GM19397 (cell line): Measurements from ENCODE around the gene BPIFB3.

Experiments
- ATAC-seq: cut with Tn5 transposase; IDR thresholded peaks from one replicate; pipeline ENCODE4 v1.9.1; 2021; ENCODE audit warnings: mild to moderate bottlenecking, moderate library complexity; ENCODE audit not compliant: unreplicated experiment

Gene BPIFB3

DNA sequence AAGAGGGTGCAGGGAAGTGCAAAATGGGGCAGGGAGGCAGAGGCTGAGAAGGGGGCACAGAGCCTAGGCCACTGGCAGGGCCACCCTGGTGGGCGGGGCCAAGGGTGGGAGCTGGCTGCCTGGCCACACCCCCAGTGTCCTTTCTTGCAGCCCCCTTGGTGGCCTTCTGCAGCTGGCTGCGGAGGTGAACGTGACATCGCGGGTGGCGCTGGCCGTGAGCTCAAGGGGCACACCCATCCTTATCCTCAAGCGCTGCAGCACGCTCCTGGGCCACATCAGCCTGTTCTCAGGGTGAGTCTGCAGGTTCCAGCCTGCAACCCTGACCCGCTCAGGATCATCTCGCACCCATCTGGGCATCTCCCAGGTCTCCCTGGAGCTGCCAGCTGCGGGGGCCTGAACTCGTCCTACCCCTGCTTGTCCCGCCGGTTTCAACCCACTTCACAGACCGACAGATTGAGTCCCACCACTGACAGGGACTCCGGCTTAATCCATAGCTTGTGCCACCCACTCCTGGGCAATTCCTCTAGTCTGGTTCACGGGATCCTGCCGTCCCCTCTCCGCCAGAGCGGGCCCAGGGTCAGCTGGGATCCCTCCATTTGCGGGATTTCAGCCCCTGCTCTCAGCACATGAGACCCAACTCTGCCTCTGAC lies 6.2 kb downstream of the BPIFB3 start:
- ATAC-seq: no peak

DNA sequence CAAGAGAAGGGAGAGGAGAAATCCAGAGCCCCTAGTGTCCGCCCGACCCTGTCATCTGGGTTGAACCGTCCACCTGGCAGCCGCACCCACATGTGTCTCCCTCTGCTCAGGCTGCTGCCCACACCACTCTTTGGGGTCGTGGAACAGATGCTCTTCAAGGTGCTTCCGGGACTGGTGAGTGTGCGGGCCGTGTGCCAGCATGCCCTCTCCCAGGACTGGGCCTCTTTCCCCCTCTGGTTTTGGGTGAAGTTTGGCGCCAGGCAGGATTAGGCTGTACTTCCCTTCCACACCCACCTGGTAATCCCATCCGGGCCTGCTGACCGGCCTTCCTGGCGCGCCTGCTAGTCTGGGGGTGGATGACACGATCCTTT lies 7.9 kb downstream of the BPIFB3 start:
- no peak for ATAC-seq

DNA sequence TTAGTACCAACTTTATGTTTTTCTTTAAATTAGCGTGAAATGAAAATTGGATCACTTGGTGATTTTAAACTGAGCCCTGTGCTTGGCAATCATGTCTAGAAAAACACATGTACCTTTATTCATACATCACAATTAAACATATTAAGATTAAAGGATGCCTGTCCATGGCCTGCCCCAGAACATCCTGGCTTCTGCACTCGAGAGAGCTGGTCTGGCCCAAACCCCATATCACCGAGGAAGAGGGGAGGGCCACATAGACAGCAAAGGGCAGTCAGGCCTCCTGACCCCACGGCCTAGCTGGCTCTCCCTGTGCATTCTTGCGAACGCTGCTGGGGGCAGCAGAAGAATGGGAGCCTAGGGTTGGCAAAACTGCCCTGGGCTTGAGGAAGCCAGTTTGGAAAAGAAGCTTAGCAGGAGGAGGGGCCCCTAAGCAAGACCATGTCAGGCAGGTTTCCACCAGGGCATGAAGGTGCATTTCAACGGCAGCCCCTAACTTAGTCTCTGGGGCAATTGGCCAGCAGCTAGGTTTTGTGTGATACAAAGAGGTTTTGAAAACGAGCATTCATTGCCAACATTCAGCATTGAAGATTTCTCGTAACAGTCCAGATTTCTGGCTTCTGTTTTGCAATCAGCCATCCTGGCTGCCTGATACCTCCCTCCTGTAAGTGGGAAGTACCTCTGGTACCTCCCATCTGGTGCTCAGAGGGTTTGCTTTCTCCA lies 8.6 kb downstream of the BPIFB3 start:
- no peak for ATAC-seq

DNA sequence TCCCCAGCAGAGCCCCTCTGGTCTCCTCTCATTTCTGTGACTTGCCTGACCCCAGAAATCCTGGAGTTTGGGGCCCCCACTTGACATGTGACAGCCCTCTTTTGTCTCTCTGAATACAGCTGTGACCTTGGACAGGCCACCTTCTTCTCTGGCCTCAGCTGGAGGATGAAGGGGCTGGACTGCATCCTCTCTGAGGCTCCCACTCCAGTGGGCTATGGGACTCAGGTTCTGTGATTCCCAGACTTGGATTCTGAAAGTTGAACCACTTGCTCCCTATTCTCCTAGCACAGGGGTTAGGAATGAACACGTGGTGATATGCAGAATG lies 9.1 kb downstream of the BPIFB3 start:
- no peak for ATAC-seq

DNA sequence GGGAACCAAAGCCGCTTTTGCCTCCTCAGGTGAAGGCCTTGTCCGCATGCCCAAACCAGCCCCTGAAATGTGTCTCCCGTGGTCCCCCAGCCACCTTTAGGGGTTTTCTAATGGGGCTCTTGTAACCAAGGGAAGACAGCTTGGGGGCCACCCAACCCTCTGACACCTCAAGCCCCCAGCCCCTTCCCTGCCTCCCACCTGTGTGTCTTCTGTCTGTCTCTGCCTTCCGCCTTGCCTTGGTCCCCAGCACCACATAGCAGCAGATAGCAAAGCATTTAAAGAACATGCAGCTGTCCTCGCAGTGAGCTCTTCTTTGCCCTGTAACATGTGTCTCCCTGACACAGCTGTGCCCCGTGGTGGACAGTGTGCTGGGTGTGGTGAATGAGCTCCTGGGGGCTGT lies 9.6 kb downstream of the BPIFB3 start:
- ATAC-seq: no peak

DNA sequence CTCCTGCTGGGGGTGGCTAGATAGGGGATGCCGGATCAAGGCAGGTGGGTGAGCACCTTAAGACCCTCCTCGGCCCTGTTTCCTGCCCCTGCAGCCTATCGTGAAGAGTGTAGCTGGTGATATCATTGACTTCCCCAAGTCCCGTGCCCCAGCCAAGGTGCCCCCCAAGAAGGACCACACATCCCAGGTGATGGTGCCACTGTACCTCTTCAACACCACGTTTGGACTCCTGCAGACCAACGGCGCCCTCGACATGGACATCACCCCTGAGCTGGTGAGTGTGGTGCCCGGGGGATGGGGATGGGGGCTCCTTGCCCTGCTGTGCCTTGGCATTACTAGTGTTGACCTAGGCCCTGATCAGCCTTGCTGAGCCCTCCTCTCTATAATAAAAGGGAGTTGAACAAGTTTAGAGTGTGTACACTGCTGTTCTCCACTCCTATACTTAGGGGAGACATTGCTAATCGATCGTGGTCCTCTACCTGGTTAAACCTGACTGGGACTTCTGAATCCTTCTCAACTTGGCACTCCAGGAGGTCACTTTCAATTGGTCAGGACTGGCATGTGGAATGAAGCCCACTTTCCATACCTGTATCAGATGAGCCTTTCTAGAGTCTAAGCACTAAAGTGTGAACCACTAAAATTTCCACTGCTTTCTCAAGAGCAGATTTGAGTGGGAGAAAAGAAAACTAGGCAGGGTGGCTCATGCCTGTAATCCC lies 11.0 kb downstream of the BPIFB3 start:
- ATAC-seq: no peak

DNA sequence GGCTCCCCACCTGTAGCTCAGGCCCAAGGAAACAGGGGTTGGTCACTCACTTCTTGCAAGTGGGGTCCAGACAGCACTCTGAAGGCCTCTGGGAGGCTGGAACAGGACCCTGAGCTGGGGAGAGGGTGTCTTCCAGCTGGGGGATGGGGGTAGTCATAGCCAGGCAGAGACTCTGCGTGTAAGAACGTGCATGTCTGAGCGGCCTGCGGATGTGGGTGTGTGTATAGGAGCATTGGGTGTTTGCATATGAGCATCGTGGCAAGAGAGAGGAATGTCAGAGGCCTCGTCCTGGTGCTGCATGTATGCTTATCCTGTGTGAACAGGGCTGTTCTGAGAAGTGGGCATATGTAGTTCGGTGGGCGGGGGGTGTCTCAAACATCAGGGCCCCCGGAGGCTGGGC lies 12.1 kb downstream of the BPIFB3 start:
- no peak for ATAC-seq

DNA sequence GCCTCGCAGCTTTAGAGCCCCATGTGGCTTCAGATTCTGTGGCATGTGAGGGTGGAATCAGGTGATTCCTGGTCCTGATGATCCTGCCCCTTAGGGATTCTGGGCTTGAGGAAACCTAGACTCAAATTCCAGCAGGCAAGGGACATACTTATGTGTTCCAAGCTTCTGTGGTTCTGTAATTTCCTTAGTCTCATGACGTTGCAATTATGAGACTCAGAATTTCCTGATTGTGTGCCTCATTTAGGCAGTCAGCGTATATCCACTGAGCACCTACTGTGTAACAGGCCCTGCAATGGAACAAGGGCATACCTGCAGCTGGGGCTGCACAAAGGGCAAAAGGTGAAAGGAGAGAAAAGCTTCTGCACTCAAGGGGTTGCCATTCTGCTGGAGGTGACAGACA lies 14.1 kb downstream of the BPIFB3 start:
- ATAC-seq: no peak

DNA sequence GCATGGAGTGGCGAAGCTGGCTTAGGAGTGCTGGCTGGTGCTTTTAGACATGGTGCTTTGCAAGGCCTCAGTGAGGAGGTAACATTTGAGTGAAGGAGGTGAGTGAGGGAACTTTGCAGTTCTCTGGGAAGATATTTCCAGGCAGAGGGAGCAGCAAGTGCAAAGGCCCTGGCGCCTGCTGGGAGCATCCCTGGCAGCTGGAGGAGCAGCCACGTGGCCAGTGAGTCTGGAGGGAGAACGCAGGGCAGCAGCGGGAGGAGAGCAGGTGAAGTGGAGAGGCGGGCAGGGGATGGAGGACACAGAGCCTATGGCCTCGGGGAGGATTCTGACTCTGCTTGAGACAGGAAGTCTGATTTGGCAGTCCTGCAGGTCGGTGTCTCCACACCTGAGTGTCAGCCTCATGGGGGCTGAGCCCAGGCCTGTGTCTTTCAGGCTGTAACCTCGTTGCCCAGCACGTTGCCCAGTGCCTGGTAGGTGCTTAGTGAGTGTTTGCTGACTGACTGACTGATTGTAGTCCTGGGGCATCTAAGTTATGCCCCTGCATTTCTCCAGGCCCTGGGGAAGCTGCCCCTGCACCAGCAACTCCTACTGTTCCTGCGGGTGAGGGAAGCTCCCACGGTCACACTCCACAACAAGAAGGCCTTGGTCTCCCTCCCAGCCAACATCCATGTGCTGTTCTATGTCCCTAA lies 14.7 kb downstream of the BPIFB3 start:
- no peak for ATAC-seq

DNA sequence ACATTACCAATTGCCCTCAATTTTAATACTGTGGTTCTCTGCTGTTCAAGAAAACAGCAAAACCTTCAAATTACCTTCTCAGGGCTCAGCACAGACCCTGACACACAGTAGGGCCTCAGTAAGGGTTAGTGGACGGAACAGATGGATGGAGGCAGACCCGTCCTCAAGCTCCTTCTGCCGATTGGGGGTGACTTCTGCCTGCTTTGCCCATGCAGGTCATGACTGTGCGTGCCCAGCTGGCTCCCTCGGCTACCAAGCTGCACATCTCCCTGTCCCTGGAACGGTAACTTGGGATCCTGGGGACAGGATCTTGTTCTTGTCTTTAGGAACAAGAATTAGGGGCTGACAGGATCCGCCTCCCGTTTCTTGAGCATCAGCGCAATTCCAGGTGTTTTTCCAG lies 16.0 kb downstream of the BPIFB3 start:
- no peak for ATAC-seq

DNA sequence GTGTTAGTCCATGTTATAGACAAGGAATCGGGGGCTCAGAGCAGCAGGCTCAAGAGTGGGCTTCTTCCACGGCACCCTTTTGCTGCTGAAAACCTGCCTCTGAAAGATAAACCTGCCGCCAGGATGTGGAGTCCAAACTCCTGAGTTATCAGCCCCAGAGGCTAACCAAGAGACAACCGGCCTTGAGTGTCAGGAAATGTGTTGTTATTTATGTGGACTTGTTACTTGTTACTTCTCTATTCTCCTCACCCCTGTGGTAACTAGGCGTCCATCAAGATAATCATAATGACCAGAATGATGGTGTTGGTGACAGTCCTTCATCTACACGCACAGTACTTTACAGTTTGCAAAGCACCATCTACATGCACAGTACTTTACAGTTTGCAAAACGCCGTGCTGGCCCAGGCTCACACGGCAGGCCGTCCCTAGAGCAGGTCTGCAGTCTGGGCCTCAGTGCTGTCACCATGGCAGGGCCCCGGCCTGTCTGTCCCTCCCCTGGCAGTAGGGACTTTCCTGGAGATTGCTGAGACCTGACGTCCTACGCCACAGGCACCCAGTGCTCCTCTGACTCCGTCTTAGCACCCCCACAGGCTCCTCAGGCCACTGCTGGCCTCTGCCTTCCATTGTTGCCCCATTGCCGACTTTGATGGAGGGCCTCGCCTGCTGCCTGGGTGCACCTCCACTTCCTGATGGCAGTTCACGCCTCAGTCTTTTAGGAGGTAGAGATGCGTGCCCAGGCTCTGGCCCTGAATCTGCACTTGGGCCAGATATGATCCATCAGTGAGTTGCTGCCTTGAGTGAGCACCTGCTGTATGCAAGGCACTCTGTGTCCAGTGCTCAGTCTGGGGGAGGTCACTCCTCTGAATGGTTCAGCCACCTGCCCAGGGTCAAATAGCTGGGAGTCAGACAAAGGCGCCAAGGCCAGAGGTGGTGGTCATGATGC lies 16.7 kb downstream of the BPIFB3 start:
- no peak for ATAC-seq

DNA sequence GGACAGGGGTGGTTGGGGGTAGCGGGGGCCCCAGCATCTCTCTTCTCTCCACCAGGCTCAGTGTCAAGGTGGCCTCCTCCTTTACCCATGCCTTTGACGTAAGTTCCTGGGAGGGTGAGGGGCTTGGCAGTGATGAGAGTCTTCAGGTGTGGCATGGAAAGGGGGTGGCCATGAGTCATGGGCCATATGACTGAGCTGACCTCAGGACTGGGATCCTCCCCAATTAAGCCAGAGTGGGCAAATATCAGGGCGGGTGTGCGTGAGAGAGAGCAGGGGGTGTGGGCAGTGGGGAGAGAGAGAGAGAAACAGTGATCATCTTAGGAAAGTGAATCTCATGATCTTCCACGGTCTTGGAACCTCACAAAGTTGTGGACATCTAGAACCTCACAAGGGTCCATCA lies 17.5 kb downstream of the BPIFB3 start:
- ATAC-seq: no peak

DNA sequence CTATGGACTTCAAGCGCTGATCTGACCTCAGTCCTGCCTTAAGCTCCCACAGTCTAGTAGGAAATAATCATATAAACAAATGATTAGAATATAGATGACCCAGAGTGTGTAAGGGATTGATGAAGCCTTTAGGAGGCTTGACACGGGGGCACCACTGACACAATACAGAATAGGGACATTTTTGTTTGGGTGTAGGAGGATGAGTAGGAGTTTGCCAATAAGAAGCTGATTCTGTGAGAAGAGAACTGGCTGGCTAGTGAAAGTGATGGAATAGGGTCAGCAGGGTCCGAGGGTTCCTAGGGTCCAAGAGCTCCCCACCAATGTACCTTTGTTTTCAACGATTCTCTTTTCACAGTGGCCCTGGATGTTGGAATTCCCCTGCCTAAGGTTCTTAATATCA lies 18.7 kb downstream of the BPIFB3 start:
- ATAC-seq: no peak

DNA sequence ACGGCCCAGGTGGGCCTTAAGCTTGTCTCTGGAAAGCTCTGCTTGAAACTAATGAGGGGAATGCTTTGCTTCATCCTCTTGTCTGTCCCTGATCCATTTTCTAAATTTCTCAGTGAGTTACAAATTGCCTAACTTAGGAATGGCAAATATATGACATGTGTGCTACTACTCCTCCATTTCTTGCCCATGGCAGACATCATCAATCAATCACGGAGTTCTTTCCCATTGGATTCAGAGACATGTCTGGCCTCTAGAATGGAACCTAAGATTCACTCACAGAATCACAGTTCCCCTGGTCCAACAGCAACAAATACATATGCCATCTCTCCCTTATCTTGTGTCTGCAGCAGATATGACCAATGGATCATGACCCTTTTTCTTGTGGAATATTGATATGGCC lies 19.1 kb downstream of the BPIFB3 start:
- no peak for ATAC-seq

DNA sequence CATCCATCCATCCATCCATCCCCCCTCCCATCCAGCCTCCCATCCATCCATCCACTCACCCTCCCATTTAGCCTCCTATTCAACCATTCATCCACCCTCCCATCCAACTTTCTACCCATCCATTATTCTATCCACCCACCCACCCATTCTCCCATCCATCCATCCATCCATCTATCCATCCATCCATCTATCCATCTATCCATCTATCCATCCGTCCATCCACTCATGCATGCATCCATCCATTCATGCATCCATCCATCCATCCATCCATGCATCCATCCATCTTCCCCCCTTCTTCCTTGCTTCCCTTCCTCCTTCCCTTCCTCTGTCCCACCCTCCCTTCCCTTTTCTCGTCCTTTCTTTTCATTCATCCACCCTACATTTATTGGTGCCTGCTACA lies 21.0 kb downstream of the BPIFB3 start:
- ATAC-seq: no peak

DNA sequence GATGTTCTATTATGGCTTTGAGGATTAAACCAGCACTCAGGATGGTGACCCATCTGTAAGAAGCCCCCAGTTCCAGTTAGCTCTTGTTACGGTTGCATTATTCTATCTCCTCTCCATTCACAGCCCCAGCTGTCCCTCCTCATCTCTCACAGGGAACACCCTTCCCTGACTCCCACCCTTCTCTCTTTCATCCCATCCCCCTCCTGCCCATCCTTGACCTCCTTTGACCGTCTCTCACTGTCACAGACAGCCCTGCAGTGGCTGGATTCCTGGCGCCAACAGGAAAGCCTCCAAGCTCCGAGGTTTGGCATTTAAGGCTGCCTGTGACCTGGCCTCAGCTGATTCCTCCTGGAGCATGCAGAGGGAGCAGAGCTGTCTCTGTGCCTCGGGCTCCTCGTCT lies 21.6 kb downstream of the BPIFB3 start:
- ATAC-seq: no peak

DNA sequence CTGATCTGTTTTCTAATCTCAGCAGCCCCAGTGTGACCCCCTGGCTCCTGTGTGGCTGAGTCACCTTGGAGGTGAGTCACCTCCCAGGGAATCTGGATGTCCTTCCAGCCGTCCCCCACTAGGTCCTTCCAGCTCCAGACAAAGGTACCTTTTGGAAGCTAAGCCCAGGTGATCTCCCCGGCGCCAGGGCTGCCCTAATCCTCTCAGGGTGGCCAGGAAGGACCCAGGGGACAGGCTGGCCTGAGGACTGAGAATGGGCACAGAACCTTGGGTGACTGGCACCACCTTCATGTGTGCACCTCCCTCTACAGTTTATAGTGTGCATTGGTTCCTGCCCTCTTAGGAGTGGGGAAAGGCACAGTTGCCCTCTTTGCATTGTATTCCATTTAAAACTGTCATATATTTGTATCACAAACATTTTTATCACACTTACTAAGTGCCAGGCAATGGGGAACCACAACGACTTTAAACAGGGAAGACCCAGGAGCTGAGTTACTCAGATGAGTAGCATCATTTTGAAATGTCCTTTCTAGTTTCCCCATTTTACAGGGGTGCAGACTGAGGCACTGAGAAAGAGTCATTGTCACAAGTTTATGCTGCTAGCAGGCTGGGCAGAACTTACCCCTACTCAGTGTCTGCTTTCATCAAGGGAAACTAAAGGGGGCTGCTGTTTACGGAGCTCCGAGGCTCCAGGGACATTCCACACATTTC lies 23.1 kb downstream of the BPIFB3 start:
- ATAC-seq: no peak

DNA sequence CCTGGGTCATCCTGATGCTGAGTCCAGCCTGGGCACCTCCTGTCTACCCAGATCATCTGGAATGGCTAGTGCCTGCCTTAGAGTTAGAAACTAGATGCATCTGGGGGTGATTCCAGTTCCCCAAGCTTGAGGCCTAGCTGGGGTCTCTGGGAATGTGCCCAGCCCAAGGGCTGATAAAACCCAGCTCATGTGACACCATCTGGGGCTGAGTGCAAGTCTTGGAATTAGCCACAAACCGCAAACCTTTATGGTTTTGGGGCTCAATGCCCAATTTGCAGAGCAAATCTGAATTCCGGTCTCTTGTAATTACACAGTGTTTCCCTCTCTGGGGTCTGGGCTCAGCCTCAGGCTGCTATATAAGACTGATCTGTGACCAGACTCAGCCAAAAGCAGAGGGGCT lies 25.6 kb downstream of the BPIFB3 start, which contains the start of gene BPIFB4:
BPIFB4 (plus strand) TSS at position 385 of the 400 bp plus-strand sequence. CDS start 1,884 bp downstream, outside the sequence.
- no peak for ATAC-seq

DNA sequence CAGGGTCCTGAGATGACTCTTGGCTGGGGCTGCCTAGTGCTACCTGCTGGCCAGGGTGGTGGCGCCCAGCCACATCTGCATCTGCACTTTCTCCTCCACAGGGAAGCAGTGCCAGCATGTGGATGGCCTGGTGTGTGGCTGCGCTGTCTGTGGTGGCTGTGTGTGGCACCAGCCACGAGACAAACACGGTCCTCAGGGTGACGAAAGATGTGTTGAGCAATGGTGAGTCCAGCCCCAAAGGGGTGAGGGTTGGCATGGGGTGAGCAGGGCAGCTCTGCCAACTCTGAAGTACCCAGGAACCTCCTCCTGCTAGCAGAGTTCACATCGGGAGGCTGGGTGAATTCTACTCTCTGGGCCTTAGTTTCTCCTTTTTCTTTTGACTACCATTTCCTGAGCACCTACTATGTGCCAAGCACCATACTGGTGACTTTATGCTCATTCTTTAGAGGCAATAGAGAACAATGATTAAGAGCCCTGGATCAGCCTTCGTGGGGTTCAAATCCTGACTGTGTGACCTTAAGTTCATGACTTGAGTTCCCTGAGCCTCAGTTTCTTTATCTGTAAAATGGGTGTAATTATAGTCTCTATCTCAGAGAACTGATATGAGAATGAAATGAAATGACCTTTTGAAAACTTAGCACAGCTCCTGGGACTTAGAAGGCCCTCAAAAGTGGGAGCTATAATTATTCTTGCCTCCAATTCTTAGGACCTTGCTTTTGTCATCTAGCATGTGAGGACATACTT lies 27.9 kb downstream of the BPIFB3 start:
- no peak for ATAC-seq
